ENCODE measurements around the gene SLC5A1. TPM values are rescaled to one million over a fixed set of nuclear protein-coding genes. Genes with fewer than 3 reads are reported as not detected.

SLC5A1 gene
- polyA plus RNA-seq, 3 donors = not detected

- no peak overlapping the region for H2AFZ ChIP-seq (ENCODE audit: insufficient read depth, low read depth, low read length, poor library complexity, severe bottlenecking)
- H4K20me1 ChIP-seq (ENCODE audit: insufficient read depth, low read length) = no peaks in the 10 kb centered on the region
- H3K27ac ChIP-seq (ENCODE audit: low read depth in 1 of 2, low read length in 2 of 2) = no peak overlapping the region
- no peak overlapping the region for H3K9ac ChIP-seq (ENCODE audit: insufficient read depth, low read length, poor library complexity, severe bottlenecking)
- DNase-seq = no peak
- intact Hi-C loops (cut with micrococcal nuclease) = no loop called here
- no peaks in the 10 kb centered on the region for H3K9me3 Mint-ChIP-seq
- H3K4me1 ChIP-seq (ENCODE audit: control insufficient read depth in 1 of 2, insufficient read depth in 2 of 2, low read length in 2 of 2) = no peaks in the 10 kb centered on the region
- H3K36me3 ChIP-seq (replicated peaks in 1 of 2; ENCODE audit: control insufficient read depth in 1 of 2, insufficient read depth in 2 of 2, low read length in 2 of 2) = no peaks in the 10 kb centered on the region
- no peak overlapping the region for H3K4me3 Mint-ChIP-seq
- no peaks in the 10 kb centered on the region for H3K9me3 ChIP-seq (replicated peaks in 1 of 2; ENCODE audit: control insufficient read depth in 1 of 2, insufficient read depth in 1 of 2, low read length in 2 of 2)
- no peaks in the 10 kb centered on the region for H3K36me3 Mint-ChIP-seq
- WGBS (ENCODE audit: insufficient coverage) = no CpG with 5 or more reads among the region's 2 CpGs
- peaks cover 5 to 17% (median 10%) of the 10 kb centered on the region in 3 donors for H3K27me3 Mint-ChIP-seq (ENCODE audit: low read depth in 3 of 3)
- H3K4me1 Mint-ChIP-seq = peaks cover 4% of the 10 kb centered on the region
- H3K27me3 ChIP-seq (ENCODE audit: control insufficient read depth in 2 of 2, insufficient read depth in 2 of 2, low read length in 2 of 2) = peaks cover 0 to 5% of the 10 kb centered on the region in 2 donors
- TF ChIP-seq CTCF (IDR thresholded peaks at IDR 0.05) = no peak
- H3K27ac Mint-ChIP-seq = no peak overlapping the region
- no peak overlapping the region for H3K4me3 ChIP-seq (replicated peaks in 1 of 3; ENCODE audit: low read depth in 2 of 3, low read length in 3 of 3)
- no peaks in the 10 kb centered on the region for H3K79me2 ChIP-seq (ENCODE audit: insufficient read depth, low read length)
- H3K4me2 ChIP-seq (replicated peaks; ENCODE audit: extremely low read depth, low read length, poor library complexity, severe bottlenecking) = no peak overlapping the region
Measured at GRCh38 chr22:32112380-32112779, 69.3 kb downstream of the SLC5A1 start.

DNA sequence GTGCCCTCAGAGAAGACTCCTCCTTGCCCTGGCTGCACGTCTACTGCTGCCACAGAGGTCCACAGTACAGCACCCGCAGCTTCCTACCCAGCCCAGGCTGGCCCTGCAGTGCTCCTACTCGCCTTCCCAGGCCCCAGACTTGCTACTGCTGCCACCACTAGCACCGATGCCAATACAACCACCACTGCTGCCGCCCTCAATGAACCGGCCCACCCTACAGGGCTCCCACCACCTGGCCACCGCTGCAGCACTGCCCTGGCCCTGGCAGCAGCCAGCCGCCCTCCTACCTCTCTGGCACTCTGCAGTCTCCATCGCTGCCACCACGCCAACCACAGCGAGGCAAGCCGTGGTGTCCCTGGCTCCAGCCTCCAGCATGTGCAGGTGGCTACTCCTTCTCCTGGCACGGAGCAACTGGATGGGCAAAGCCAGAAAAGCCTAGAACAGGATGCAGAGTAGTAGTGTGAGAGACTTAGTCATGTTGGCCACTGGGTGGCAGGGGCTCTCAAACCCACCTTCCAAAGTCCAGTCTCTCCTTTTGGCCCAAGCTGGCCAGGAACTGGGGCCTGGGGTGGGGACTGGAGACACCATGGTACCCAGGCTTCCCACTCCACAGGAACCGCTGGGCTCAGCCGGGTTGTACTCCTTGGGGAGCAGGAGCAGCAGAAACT, 76.6 kb downstream of the SLC5A1 start:
- Mint-ChIP-seq H3K27me3 (ENCODE audit: low read depth in 3 of 3) (peaks cover 5 to 7% (median 6%) of the 10 kb centered on the region in 3 donors), H3K4me1 (peaks cover 4% of the 10 kb centered on the region), H3K27ac (no peak overlapping the region), H3K36me3 (no peaks in the 10 kb centered on the region), H3K9me3 (peaks cover 0 to 4% (median 2%) of the 10 kb centered on the region in 7 donors), H3K4me3 (no peak overlapping the region)
- Histone ChIP-seq H3K4me1 (ENCODE audit: control insufficient read depth in 1 of 2, insufficient read depth in 2 of 2, low read length in 2 of 2) (no peaks in the 10 kb centered on the region), H3K9me3 (replicated peaks in 1 of 2; ENCODE audit: control insufficient read depth in 1 of 2, insufficient read depth in 1 of 2, low read length in 2 of 2) (no peaks in the 10 kb centered on the region), H3K79me2 (ENCODE audit: insufficient read depth, low read length) (no peaks in the 10 kb centered on the region), H2AFZ (ENCODE audit: insufficient read depth, low read depth, low read length, poor library complexity, severe bottlenecking) (no peak overlapping the region), H3K9ac (ENCODE audit: insufficient read depth, low read length, poor library complexity, severe bottlenecking) (no peak overlapping the region), H3K27me3 (ENCODE audit: control insufficient read depth in 2 of 2, insufficient read depth in 2 of 2, low read length in 2 of 2) (no peaks in the 10 kb centered on the region), H3K27ac (ENCODE audit: low read depth in 1 of 2, low read length in 2 of 2) (no peak overlapping the region), H3K4me2 (replicated peaks; ENCODE audit: extremely low read depth, low read length, poor library complexity, severe bottlenecking) (no peak overlapping the region), H4K20me1 (ENCODE audit: insufficient read depth, low read length) (no peaks in the 10 kb centered on the region), H3K4me3 (replicated peaks in 1 of 3; ENCODE audit: low read depth in 2 of 3, low read length in 3 of 3) (no peak overlapping the region), H3K36me3 (replicated peaks in 1 of 2; ENCODE audit: control insufficient read depth in 1 of 2, insufficient read depth in 2 of 2, low read length in 2 of 2) (no peaks in the 10 kb centered on the region)
- TF ChIP-seq CTCF (IDR thresholded peaks at IDR 0.05) = no peak
- 86% methylated on average over 13 of the region's 15 CpGs for WGBS (ENCODE audit: insufficient coverage)
- intact Hi-C loops (cut with micrococcal nuclease) = loop anchor here in 1 of 2 donors (10.0 kb wide), 1 partner anchor 55 kb away; no protein-coding TSS in a partner anchor
- no peak for DNase-seq

Data from CD14-positive monocyte (primary cell).